ENCODE measurements around the gene IFI27L2.

DNA sequence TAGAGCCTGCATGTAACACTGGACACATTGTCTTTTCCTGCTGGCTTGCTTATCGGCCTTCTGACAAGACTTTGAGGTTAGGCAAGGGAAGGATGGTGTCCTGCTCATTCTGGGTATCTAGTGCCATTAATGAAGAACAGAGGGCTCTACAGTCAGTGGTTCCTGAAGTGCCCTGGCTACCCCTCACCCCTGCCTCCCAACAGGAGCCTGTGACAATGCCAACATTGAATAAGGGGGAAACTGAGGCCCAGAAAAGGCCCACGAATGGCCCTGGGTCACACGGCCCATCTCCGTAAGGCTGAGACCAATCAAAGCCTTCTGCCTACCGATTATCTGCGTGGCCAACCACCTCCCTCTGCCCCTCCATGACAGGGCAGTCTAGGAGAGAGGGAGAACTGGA is 2.1 kb downstream of the IFI27L2 start:
- TF ChIP-seq EZH2 (IDR thresholded peaks at IDR 0.05; ENCODE audit: borderline replicate concordance) = no peak
- TF ChIP-seq CTCF (IDR thresholded peaks at IDR 0.05; ENCODE audit: poor library complexity) = no peak
- no peak for TF ChIP-seq EZH2phosphoT487 (IDR thresholded peaks at IDR 0.05; ENCODE audit: low read depth, severe bottlenecking, unreplicated experiment)
